Mesothelial cell of epicardium (in vitro differentiated cells): Measurements from ENCODE around the gene TSC22D1. TPM values are rescaled to one million over a fixed set of nuclear protein-coding genes. Genes with fewer than 3 reads are reported as not detected.

Experiments used
- DNase-seq, 2 experiments: peaks; one replicate each; pipeline ENCODE4 v3.0.0; 2021; ENCODE audit warnings: low spot score in 2 of 2; ENCODE audit not compliant: unreplicated experiment in 2 of 2
- H3K27ac Mint-ChIP-seq: 2 replicates; pipeline ENCODE4 v1.8.0; 2021; ENCODE audit warnings: mixed read lengths
- H3K27me3 Mint-ChIP-seq: 2 replicates; pipeline ENCODE4 v1.8.0; 2021; ENCODE audit warnings: low read depth, mixed read lengths
- H3K36me3 Mint-ChIP-seq: 2 replicates; pipeline ENCODE4 v1.8.0; 2021; ENCODE audit warnings: mixed read lengths
- H3K4me1 Mint-ChIP-seq: 2 replicates; pipeline ENCODE4 v1.8.0; 2021; ENCODE audit warnings: mixed read lengths
- H3K4me3 Mint-ChIP-seq: 2 replicates; pipeline ENCODE4 v1.8.0; 2021; ENCODE audit warnings: mild to moderate bottlenecking, moderate library complexity, mixed read lengths
- H3K9me3 Mint-ChIP-seq: 2 replicates; pipeline ENCODE4 v1.8.0; 2021; ENCODE audit warnings: mixed read lengths
- CTCF ChIP-seq: fragments of 200-600 bp; sonication (generic); IDR thresholded peaks from one replicate; pipeline ENCODE4 v1.5.0; 2021; ENCODE audit warnings: antibody characterized with exemption; ENCODE audit not compliant: unreplicated experiment
- total RNA-seq: library from RNA; stranded (reverse); gene quantifications from 3 replicates; pipeline ENCODE4 v1.2.1, GENCODE V29; 2021

TSC22D1 gene
- total RNA-seq, 1 donor from 2014 or later = 99.5 TPM

GRCh38 chr13:44504116-44504515 lies 72.0 kb downstream of the TSC22D1 start:
- peaks cover 10% of the 10 kb centered on the region for H3K4me1 Mint-ChIP-seq
- no peak overlapping the region for H3K27ac Mint-ChIP-seq
- no peaks in the 10 kb centered on the region for H3K36me3 Mint-ChIP-seq
- TF ChIP-seq CTCF = no peak
- H3K4me3 Mint-ChIP-seq = no peak overlapping the region
- no peaks in the 10 kb centered on the region for H3K9me3 Mint-ChIP-seq
- H3K27me3 Mint-ChIP-seq = no peaks in the 10 kb centered on the region
- no peak for DNase-seq

DNA sequence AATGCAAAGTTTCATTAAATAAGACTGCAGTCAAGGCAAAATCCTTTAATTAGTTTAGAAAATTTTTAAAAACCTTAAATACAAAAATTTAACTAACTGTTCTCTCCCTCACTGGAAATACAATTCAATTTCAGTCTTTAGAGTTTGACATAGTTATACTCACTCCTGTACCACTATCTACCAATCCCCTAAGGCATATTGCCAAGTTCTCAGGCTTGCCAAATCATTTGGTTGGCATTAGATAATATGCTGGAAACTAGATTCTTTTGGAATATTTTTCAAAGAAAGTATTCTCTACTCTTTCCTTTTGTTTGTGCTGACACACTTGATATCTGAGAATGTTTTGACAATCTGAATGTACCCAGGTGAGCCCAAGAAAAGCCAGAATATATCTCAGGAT lies 77.2 kb downstream of the TSC22D1 start:
- no peaks in the 10 kb centered on the region for H3K27me3 Mint-ChIP-seq
- DNase-seq = no peak
- peaks cover 18% of the 10 kb centered on the region for H3K9me3 Mint-ChIP-seq
- peaks cover 15% of the 10 kb centered on the region for H3K36me3 Mint-ChIP-seq
- TF ChIP-seq CTCF = no peak
- H3K27ac Mint-ChIP-seq = no peak overlapping the region
- H3K4me3 Mint-ChIP-seq = no peak overlapping the region
- no peaks in the 10 kb centered on the region for H3K4me1 Mint-ChIP-seq

GRCh38 chr13:44498502-44498901 lies 77.6 kb downstream of the TSC22D1 start:
- H3K9me3 Mint-ChIP-seq = peaks cover 18% of the 10 kb centered on the region
- TF ChIP-seq CTCF = no peak
- peaks cover 15% of the 10 kb centered on the region for H3K36me3 Mint-ChIP-seq
- no peaks in the 10 kb centered on the region for H3K27me3 Mint-ChIP-seq
- DNase-seq = no peak
- no peak overlapping the region for H3K4me3 Mint-ChIP-seq
- no peaks in the 10 kb centered on the region for H3K4me1 Mint-ChIP-seq
- no peak overlapping the region for H3K27ac Mint-ChIP-seq

- Mint-ChIP-seq H3K9me3 (peaks cover 18% of the 10 kb centered on the region), H3K36me3 (peaks cover 17% of the 10 kb centered on the region), H3K4me1 (no peaks in the 10 kb centered on the region), H3K27ac (no peak overlapping the region), H3K4me3 (no peak overlapping the region), H3K27me3 (no peaks in the 10 kb centered on the region)
- no peak for DNase-seq
- TF ChIP-seq CTCF = no peak
These were observed 78.3 kb downstream of the TSC22D1 start for GRCh38 chr13:44497801-44498200.

DNA sequence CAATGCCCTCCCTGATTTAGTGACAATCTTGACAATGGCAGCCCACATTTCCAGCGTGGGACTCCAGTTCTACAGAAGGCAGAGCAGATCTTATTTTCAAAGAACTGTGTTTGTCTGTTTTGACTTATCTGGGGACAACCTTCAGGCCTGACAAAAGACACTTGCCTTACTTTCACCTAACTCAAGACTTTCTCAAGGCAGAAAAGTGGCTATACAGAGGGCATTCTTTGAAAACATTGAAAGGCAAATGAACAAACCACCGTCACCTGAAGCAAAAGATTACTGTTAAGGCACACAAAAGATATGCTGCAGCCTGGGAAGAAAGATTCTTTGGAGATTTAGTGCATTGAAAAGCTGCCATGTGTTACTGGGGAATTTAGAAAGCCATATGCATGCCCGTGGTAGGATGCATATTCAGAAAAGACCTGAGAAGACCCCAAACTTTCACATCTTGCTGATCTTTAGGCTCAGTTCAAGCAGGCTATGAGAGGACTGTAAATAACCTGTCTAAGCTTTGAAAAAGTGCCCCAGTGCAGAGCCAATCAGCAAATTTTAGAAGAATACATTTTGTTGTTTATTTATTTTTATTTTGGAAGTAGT lies 82.8 kb downstream of the TSC22D1 start:
- peaks cover 22% of the 10 kb centered on the region for H3K9me3 Mint-ChIP-seq
- H3K4me3 Mint-ChIP-seq = no peak overlapping the region
- TF ChIP-seq CTCF = no peak
- H3K27ac Mint-ChIP-seq = no peak overlapping the region
- H3K36me3 Mint-ChIP-seq = peaks cover 23% of the 10 kb centered on the region
- H3K4me1 Mint-ChIP-seq = no peaks in the 10 kb centered on the region
- H3K27me3 Mint-ChIP-seq = no peaks in the 10 kb centered on the region
- no peak for DNase-seq

DNA sequence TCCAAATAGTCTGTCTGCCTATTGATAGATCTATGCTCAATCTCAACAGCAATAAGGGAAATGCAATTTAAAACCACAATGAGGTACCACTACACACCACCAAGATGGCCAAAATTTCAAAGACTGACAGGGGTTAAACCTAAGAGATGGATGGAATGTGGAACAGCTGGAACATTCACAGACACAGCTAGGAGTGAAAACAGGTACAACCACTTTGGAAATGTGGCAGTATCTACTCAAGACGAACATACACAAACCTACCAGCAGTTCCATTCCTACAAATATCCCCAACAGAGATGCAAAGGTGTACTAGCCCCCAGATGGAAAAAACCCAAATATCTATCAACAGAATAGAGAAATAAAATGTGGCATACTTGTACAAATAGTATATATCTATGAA lies 86.4 kb downstream of the TSC22D1 start:
- H3K27ac Mint-ChIP-seq = no peak overlapping the region
- no peaks in the 10 kb centered on the region for H3K4me1 Mint-ChIP-seq
- H3K4me3 Mint-ChIP-seq = no peak overlapping the region
- peaks cover 8% of the 10 kb centered on the region for H3K9me3 Mint-ChIP-seq
- no peak for TF ChIP-seq CTCF
- no peaks in the 10 kb centered on the region for H3K27me3 Mint-ChIP-seq
- H3K36me3 Mint-ChIP-seq = peaks cover 11% of the 10 kb centered on the region
- no peak for DNase-seq
